Heart right ventricle (tissue), 16 donors: ENCODE data around the gene POLDIP3. TPM values are rescaled to one million over a fixed set of nuclear protein-coding genes. Genes with fewer than 3 reads are reported as not detected.
A peak's percentile ranks its signal among the peaks of the same experiment; 100 is the strongest.
"Not testable (repeated sequence)": the region's sequence is repeated elsewhere in the genome, so short reads cannot be mapped to it uniquely, and the experiment has no call there.

Source experiments
- ATAC-seq, 8 donors: fragments of 200-7000 bp; cut with Tn5 transposase; one replicate each; pipeline ENCODE4 v1.9.1; 2020; ENCODE audit warnings: mild to moderate bottlenecking in 8 of 8, moderate library complexity in 8 of 8, moderate number of reproducible peaks in 1 of 8
- DNase-seq, 2 donors: peaks; one replicate each; pipeline ENCODE4 v3.0.0-alpha.2; 2020
- H3K27ac ChIP-seq, 10 donors: fragments of 200-600 bp; sonication (generic) in 2 of 10; one replicate each; pipeline versions ENCODE4 v1.5.0 to v1.8.0; 2020 to 2022; ENCODE audit warnings: mild to moderate bottlenecking in 3 of 10
- H3K27me3 ChIP-seq, 7 donors: fragments of 200-600 bp; one replicate each; pipeline ENCODE4 v1.8.0; 2021 to 2022; ENCODE audit warnings: mild to moderate bottlenecking in 2 of 7
- H3K36me3 ChIP-seq, 9 donors: fragments of 200-600 bp; sonication (generic) in 1 of 9; one replicate each; pipeline versions ENCODE4 v1.5.0 to v1.8.0; 2020 to 2022; ENCODE audit warnings: mild to moderate bottlenecking in 2 of 9
- H3K4me1 ChIP-seq, 9 donors: fragments of 200-600 bp; sonication (generic) in 1 of 9; one replicate each; pipeline versions ENCODE4 v1.5.0 to v1.8.0; 2020 to 2022; ENCODE audit warnings: mild to moderate bottlenecking in 4 of 9
- H3K4me3 ChIP-seq, 10 donors: fragments of 200-600 bp; sonication (generic) in 2 of 10; one replicate each; pipeline versions ENCODE4 v1.5.0 to v1.8.0; 2020 to 2022; ENCODE audit warnings: mild to moderate bottlenecking in 7 of 10, moderate library complexity in 2 of 10
- H3K9me3 ChIP-seq, 11 donors: fragments of 200-600 bp in 10 of 11; sonication (generic) in 2 of 11; one replicate each; pipeline versions ENCODE4 v1.5.0 to v1.8.0; 2013 to 2022; ENCODE audit warnings: mild to moderate bottlenecking in 2 of 11, control low read depth in 1 of 11, moderate library complexity in 1 of 11
- WGBS, 2 donors: extraction: QIAGEN DNeasy Blood & Tissue Kit; methylation state at CpG; one replicate each; pipeline ENCODE4 v1.1.7; 2013; ENCODE audit warnings: inconsistent platforms in 1 of 2; 5-methylcytosine and 5-hydroxymethylcytosine counted together
- intact Hi-C, 10 donors: fragments of 100-400 bp; cut with DNase I; formaldehyde crosslinking; loops; one replicate each; pipeline versions ENCODE4 v1.11.1 to v1.14.2; 2022
- polyA plus RNA-seq, 2 donors: library from polyadenylated mRNA; stranded (reverse); fragments of 200-250 nt; gene quantifications; one replicate each; pipeline ENCODE4 v1.2.3, GENCODE V29; 2013
- total RNA-seq, 10 donors: library from RNA; stranded (reverse); fragmentation: NEBNext Ultra II Directional in 3 of 10; extraction: Animal tissue kit (Norgen Biotek cat#: 25700) in 3 of 10; gene quantifications; one replicate each; pipeline versions ENCODE4 v1.2.1 to v1.2.4, GENCODE V29; 2021 to 2023
- TF ChIP-seq, protein P1 (sequence below), 9 donors: fragments of 200-600 bp; sonication (generic) in 2 of 9; IDR thresholded peaks; one replicate each; pipeline versions ENCODE4 v1.5.0 to v1.8.0; 2021 to 2022; ENCODE audit warnings: antibody characterized with exemption in 9 of 9, mild to moderate bottlenecking in 5 of 9, moderate library complexity in 1 of 9
- donor health status: Arrhythmogenic right ventricular cardiomyopathy.
- donor health status: ischemic (EF 13 %, LVEDD 7.1; RV severe dilation, severe dysfunction).
- donor health status: healthy with polysubstance abuse.
- donor health status: DM: no; HTN: yes; CAD: no.
- donor health status: DM: no; HTN: no; CAD: no.
- donor health status: ischemic (EF 25% LVEDD 6.9; RV normal size, moderate dysfunction).
- donor health status: ischemic (EF 25% LVEDD 5.7; RV mildly dilated, moderate dysfunction).
- donor health status: healthy.
- donor health status: DM: yes; HTN: yes; CAD: no.
- donor health status: Ischemic cardiomyopathy.
- donor health status: ischemic (EF 35%, LVEDD 5.7; RV mildly dilated, moderate dysfunction).
- donor health status: nonischemic (EF 11% LVEDD 7.7; RV severe dilation, severe dysfunction).
- donor health status: DM: yes; HTN: yes; CAD: no.
- donor health status: PGD.
- donor health status: ischemic (EF 29% LVEDD 5.4; RV normal size, mild dysfunction).
- donor health status: nonischemic (EF 23%, LVEDD 6.1; RV moderate dilation, normal function).

Gene POLDIP3
- total and polyA plus RNA-seq, 12 donors = 11.9 to 42.6 (median 32.5) TPM

DNA sequence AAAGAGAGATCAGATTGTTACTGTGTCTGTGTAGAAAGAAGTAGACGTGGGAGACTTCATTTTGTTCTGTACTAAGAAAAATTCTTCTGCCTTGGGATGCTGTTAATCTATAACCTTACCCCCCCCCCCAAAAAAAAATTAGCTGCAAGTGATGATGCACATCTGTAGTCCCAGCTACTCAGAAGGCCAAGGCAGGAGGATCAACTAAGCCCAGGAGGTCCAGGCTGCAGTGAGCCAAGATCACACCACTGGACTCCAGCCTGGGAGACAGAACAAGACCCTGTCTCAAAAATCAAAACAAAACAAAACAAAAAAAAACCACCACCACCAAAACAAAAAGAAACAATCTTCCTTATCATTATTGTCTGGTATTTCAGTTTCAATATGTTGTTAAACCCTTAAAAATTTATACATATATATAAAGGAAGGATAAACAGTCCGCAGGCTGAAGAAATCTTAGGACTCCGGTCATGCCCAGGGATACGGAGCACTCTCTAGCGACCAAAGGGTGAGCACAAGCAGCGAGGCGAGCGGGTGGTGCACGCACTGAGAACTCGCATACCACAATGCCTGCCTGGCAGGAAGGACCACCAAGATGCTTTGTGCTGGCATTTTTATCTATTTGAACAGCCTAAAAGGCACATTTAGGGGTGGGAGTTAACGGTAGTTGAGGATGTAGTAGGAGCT lies 6.4 kb downstream of the POLDIP3 start:
- peaks cover 19 to 80% (median 69%) of the 10 kb centered on the region in 9 donors for H3K4me1 ChIP-seq
- TF ChIP-seq, protein P1, sequence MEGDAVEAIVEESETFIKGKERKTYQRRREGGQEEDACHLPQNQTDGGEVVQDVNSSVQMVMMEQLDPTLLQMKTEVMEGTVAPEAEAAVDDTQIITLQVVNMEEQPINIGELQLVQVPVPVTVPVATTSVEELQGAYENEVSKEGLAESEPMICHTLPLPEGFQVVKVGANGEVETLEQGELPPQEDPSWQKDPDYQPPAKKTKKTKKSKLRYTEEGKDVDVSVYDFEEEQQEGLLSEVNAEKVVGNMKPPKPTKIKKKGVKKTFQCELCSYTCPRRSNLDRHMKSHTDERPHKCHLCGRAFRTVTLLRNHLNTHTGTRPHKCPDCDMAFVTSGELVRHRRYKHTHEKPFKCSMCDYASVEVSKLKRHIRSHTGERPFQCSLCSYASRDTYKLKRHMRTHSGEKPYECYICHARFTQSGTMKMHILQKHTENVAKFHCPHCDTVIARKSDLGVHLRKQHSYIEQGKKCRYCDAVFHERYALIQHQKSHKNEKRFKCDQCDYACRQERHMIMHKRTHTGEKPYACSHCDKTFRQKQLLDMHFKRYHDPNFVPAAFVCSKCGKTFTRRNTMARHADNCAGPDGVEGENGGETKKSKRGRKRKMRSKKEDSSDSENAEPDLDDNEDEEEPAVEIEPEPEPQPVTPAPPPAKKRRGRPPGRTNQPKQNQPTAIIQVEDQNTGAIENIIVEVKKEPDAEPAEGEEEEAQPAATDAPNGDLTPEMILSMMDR (IDR thresholded peaks at IDR 0.05) = no peak
- H3K9me3 ChIP-seq = no peaks in the 10 kb centered on the region
- intact Hi-C loops = no loop called here
- 72 to 77% methylated on average over 11 of the region's 11 CpGs for WGBS, 2 donors
- H3K27ac ChIP-seq = peak overlapping the region in 8 of 10 donors; percentile 7 to 74 (median 51)
- no peaks in the 10 kb centered on the region for H3K27me3 ChIP-seq
- peak in 1 of 8 donors; percentile 8 for ATAC-seq
- peaks cover 0 to 67% (median 4%) of the 10 kb centered on the region in 9 donors for H3K36me3 ChIP-seq
- H3K4me3 ChIP-seq = no peak overlapping the region
- DNase-seq = no peak

DNA sequence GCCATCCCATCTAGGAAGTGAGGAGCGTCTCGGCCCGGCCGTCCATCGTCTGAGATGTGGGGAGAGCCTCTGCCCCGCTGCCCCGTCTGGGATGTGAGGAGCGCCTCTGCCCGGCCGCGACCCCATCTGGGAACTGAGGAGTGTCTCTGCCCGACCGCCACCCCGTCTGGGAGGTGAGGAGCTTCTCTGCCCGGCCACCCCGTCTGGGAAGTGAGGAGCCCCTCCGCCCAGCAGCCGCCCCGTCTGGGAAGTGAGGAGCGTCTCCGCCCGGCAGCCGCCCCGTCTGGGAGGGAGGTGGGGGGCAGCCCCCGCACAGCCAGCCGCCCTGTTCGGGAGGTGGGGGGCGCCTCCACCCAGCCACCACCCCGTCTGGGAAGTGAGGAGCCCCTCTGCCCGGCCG lies 7.0 kb downstream of the POLDIP3 start:
- H3K9me3 ChIP-seq, DNase-seq, intact Hi-C loops, ATAC-seq, H3K4me3 ChIP-seq, H3K27ac ChIP-seq, H3K27me3 ChIP-seq: not testable (repeated sequence)
- WGBS, 2 donors = 92 to 94% methylated on average over 29 to 31 of the region's 31 CpGs
- Histone ChIP-seq H3K4me1 (peaks cover 12 to 79% (median 63%) of the 10 kb centered on the region in 9 donors), H3K36me3 (peaks cover 0 to 74% (median 5%) of the 10 kb centered on the region in 9 donors)

DNA sequence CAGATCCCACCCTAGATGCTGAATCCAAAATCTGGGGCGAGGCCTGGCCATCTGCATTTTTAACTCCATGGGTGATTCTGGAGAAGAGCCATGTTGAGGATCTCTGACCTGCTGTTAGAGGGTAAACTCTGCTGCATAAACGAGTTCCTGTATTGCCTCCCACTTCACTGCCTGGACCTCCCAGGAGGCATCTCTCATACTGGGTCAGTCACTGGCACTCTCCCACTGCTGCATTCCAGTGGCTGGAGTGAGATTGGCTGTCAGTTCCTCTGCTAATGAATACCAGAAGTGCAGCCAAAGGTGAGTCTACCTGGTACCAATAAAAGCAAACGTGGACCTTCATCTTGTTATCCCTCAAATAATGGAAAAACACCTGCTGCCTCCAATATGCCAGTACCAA lies 10.3 kb downstream of the POLDIP3 start:
- TF ChIP-seq, protein P1 (IDR thresholded peaks at IDR 0.05) = no peak
- no peak overlapping the region for H3K4me3 ChIP-seq
- H3K36me3 ChIP-seq = peaks cover 0 to 87% (median 32%) of the 10 kb centered on the region in 9 donors
- peaks cover 10 to 51% (median 34%) of the 10 kb centered on the region in 9 donors for H3K4me1 ChIP-seq
- WGBS, 2 donors = 52 to 55% methylated on average over 3 of the region's 3 CpGs
- ATAC-seq (peak in 3 of 8 donors; percentile 41 to 62 (median 53)), DNase-seq (no peak)
- H3K27ac ChIP-seq = peak overlapping the region in 2 of 10 donors; percentile 2 to 67
- no peaks in the 10 kb centered on the region for H3K27me3 ChIP-seq
- intact Hi-C loops = no loop called here
- H3K9me3 ChIP-seq = no peaks in the 10 kb centered on the region

DNA sequence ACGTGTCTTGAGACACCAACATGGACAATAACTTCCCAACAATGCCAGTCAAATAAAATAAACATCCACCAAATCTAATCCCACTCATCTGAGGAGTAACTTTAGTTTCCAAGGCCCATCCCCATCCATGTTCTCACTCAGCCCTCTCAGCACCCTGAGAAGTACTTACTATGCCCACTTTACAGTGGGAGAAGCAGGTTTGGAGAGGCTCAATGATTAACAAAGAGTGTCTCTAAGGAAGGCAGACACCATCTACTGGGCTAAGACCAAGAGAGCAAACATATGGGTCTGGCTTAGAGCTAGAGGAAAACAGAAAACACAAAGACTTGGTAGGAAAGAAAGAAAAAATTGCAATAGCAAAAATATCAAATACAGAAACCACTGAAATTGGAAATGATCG lies 11.3 kb downstream of the POLDIP3 start:
- Histone ChIP-seq H3K4me3 (no peak overlapping the region), H3K9me3 (no peaks in the 10 kb centered on the region), H3K4me1 (peaks cover 8 to 46% (median 24%) of the 10 kb centered on the region in 9 donors), H3K27me3 (no peaks in the 10 kb centered on the region), H3K36me3 (peaks cover 0 to 88% (median 42%) of the 10 kb centered on the region in 9 donors), H3K27ac (peak overlapping the region in 1 of 10 donors; percentile 67)
- no peak for DNase-seq
- no peak for ATAC-seq
- TF ChIP-seq, protein P1 (IDR thresholded peaks at IDR 0.05) = no peak
- intact Hi-C loops = no loop called here
- WGBS, 2 donors = 90 to 92% methylated on average over 2 of the region's 2 CpGs

DNA sequence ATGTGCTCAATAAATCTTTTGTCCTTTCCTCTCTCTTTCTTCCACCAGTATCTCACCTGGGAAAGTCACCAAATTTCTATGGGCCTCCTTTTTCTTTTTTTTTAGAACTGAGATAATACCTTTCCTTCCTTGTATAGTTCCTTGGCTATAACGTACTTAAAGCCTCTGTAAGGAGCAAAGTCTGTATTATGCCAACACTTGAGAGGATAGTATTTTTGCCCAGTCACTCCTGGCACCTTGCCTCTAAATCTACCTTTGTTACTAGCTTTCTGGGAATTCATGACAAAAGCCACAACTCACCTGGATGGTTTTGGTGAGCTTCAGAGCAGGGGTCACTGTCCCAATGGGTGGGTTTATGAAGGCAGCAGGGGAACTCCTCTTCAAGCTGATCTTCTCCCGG lies 12.2 kb downstream of the POLDIP3 start:
- Histone ChIP-seq H3K27me3 (no peaks in the 10 kb centered on the region), H3K4me1 (peaks cover 8 to 47% (median 24%) of the 10 kb centered on the region in 9 donors), H3K9me3 (no peaks in the 10 kb centered on the region), H3K36me3 (peaks cover 0 to 96% (median 51%) of the 10 kb centered on the region in 9 donors), H3K4me3 (no peak overlapping the region), H3K27ac (no peak overlapping the region)
- no peak for ATAC-seq
- WGBS, 2 donors = 70 to 80% methylated on average over 2 of the region's 2 CpGs
- intact Hi-C loops = no loop called here
- TF ChIP-seq, protein P1 (IDR thresholded peaks at IDR 0.05) = no peak
- DNase-seq = no peak
